ENCODE measurements around the gene ANKRD28. TPM values are rescaled to one million over a fixed set of nuclear protein-coding genes. Genes with fewer than 3 reads are reported as not detected.

Gene ANKRD28
- 213 and 290 TPM in 2 replicates for total RNA-seq

DNA sequence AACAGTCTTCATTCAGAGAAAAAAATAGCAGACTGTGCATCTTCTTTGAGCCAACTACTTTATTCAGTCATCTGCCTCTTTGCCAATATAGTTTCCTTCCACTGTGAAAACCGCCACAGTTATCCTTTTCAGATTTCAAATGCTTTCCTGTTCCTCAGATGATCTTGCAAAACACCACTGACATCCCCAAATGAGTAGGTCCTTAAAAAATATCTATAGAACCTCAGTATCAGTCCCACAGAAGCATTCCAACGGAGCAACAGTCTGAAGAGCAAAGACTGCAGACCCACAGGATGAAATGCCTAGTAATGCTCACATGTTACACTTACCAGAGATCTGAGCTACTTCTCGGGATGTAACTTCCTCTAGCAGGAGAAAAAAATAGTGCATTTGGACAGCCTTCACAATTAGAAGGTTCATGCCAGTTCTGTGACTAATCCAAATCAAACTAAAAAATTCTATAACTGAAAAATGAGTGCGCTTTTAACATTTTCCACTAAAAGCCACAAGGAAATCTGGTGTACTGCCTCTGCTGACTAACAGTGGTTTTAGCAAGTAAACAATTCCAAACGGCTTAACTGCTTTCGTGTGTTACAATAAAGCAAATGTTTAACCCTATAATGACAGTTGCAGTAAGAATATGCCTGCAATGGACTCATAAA, at the start of gene ANKRD28:
TSS of gene ANKRD28 (minus strand) at position 338 of the 662 bp plus-strand sequence. CDS start 1,458 bp downstream, outside the sequence.

Small RNA genes lying within 50 kb of the gene (small RNA-seq; reads per million reads assigned to genes)
- gene MIR3134 (not detected), gene RN7SL4P (not detected)

Other genes starting within 250 kb of the ANKRD28 start
- gene HACL1, start 196.4 kb downstream of the ANKRD28 start, total RNA-seq: 24.5 and 25.0 TPM in 2 replicates
- gene BTD, start 196.2 kb downstream of the ANKRD28 start, total RNA-seq: 26.0 and 35.2 TPM in 2 replicates